Stimulated activated CD8-positive, alpha-beta memory T cell treated with anti-CD3 and anti-CD28 coated beads, Interleukin-4, amount 100 ng/mL, for 48 hours (primary cell): ENCODE results near the gene BCL2.

ENCODE experiments used
- DNase-seq: peaks from one replicate; pipeline ENCODE4 v3.0.0-alpha.2; 2020

Gene BCL2

GRCh38 chr18:63102941-63103744, 216.4 kb downstream of the BCL2 start:
- no peak for DNase-seq

GRCh38 chr18:63100630-63101055, 218.9 kb downstream of the BCL2 start:
- no peak for DNase-seq

GRCh38 chr18:63099848-63100629, 219.5 kb downstream of the BCL2 start:
- no peak for DNase-seq

GRCh38 chr18:63099091-63099840, 220.3 kb downstream of the BCL2 start:
- no peak for DNase-seq

GRCh38 chr18:63098018-63098981, 221.3 kb downstream of the BCL2 start:
- DNase-seq: peak; percentile 63

GRCh38 chr18:63097178-63097577, 222.4 kb downstream of the BCL2 start:
- DNase-seq: no peak

GRCh38 chr18:63096327-63096874, 223.2 kb downstream of the BCL2 start:
- no peak for DNase-seq

GRCh38 chr18:63095768-63096167, 223.8 kb downstream of the BCL2 start:
- no peak for DNase-seq

GRCh38 chr18:63091671-63092364, 227.8 kb downstream of the BCL2 start:
- no peak for DNase-seq

GRCh38 chr18:63090334-63090733, 229.2 kb downstream of the BCL2 start:
- no peak for DNase-seq

GRCh38 chr18:63089041-63089440, 230.5 kb downstream of the BCL2 start:
- no peak for DNase-seq

GRCh38 chr18:63088262-63088661, 231.3 kb downstream of the BCL2 start:
- DNase-seq: no peak

GRCh38 chr18:63087421-63088230, 231.9 kb downstream of the BCL2 start:
- DNase-seq: no peak

- no peak for DNase-seq
These were observed 234.0 kb downstream of the BCL2 start for GRCh38 chr18:63085611-63086010.

GRCh38 chr18:63084219-63084618, 235.3 kb downstream of the BCL2 start:
- DNase-seq: no peak

- no peak for DNase-seq
These were observed 236.0 kb downstream of the BCL2 start for GRCh38 chr18:63083555-63083954.

- no peak for DNase-seq
These were observed 236.5 kb downstream of the BCL2 start for GRCh38 chr18:63083020-63083531.

- no peak for DNase-seq
These were observed 237.1 kb downstream of the BCL2 start for GRCh38 chr18:63082366-63083019.

- DNase-seq: no peak
These were observed 240.5 kb downstream of the BCL2 start for GRCh38 chr18:63079114-63079513.

- DNase-seq: no peak
These were observed 241.1 kb downstream of the BCL2 start for GRCh38 chr18:63078471-63078870.
